Stimulated activated CD8-positive, alpha-beta memory T cell treated with anti-CD3 and anti-CD28 coated beads, Interleukin-15, amount 100 ng/mL, for 48 hours (primary cell): ENCODE results near the gene AK8.

ENCODE experiments used
- DNase-seq, 2 donors: peaks; one replicate each; pipeline ENCODE4 v3.0.0-alpha.2; 2020; ENCODE audit warnings: low read depth in 2 of 2

AK8 gene

DNA sequence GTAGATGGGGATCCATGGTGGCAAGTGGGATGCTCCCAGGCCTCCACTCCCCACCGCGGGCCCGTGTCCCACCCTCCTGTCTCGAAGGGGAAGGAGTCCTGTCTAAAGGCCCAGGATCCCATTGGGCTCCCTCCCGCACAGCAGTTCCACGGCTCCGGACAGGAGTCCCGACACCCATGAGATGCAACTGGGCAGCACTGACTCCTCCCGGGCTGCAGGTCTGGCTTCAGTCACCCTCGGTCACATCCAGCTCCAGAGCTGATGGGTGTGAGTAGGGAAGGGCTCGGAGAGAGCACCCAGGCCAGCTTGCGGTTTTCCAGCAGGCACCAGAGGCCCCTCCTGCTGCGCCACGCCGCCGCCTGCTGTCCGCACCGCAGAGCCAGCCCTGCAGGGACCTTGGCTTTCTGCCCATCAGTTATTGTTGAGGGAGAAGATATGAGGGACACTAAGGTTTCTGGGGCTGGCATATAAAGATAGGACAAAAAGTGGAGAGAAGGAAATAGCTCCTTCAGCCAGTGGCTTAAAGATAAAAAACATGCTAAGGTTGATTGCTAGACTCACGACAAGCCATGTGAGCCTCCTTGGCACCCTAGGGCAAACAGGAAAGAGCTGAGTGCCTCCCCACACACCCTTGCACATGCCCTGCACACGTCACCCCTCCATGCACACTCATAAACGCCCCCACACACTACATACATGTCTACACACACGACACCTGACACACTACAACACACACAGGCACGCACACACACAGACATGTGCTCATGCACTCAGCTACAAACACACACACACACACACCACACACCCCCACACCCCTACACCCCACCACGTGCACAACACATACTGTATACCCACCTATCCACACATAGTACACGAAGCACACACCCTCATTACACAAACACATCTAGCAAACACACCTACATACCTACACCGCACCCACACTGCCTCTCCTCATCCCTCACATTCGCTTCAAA is 79.0 kb downstream of the AK8 start:
- DNase-seq: no peak

DNA sequence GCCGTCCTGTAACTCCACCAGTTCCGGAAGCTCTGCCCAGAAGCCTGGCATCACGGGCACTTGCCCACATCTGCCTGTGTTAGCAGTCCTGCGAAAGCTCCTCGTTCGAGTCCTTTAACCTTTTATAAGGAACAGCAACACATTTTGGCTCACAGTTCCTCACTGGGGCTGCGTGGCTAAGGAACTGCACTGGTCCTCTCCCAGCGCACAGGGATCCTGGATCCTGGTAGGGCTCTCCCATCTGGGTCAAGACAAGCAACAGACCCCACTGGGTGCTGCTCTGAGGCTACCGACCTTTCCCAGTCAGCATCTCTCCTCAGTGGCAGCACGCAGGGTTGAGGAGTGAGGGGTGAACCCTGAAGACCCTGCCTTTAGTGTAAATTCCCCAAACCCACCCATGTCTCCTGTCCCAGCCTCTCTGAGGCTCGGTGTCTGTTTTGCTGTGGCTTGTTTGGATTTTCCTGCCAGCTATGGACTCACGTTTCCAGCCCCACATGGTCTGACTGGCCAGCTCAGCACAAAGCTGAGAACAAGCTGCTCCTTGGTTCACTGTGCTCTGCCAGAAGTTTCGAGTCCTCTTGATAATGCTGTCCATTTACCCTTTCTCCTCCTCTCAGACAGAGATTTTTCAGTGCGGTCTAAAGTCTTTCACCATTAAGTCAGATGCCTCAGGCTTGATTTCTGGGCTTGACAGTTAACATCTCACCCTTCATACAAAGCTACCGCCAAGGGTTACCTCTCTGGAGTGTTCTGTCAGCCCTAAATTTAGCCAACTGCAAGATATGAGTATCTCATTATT is 80.0 kb downstream of the AK8 start:
- DNase-seq: no peak

DNA sequence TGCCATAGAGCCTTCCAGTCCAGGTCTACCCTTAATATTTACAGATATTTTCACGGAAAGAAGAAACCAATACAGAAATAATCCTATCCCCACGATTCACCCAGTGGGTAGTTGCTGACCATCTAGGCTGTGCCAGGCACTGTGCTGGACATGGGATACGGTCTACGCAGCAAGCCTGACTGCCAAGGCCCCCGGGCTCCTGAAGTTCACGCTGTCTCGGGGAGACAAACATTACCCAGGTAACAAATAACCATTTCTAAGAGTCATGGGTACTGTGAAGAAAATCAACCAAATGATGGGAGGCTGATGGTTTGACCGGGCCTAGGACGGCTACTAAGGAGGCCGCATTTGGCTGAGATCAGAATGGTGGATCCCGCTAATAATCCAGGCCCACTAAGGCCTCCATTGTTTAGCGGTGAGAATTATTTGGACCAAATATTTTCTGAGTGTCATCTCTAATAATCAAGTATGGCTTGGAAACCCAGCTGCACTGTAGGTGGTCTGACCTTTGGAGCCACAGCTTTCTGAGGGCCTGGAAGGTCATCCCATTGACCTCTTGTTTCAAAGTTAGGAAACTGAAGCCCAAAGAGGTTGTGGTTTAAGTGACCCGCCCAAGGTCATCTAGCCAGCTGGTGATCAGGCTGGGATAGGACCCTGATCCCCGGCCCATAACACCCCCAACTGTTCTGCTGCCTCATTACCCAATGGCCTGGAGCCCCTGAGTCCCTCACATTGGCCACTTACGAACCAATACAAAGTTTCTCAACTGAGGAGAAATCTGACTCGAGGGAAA is 82.4 kb downstream of the AK8 start:
- DNase-seq: no peak

DNA sequence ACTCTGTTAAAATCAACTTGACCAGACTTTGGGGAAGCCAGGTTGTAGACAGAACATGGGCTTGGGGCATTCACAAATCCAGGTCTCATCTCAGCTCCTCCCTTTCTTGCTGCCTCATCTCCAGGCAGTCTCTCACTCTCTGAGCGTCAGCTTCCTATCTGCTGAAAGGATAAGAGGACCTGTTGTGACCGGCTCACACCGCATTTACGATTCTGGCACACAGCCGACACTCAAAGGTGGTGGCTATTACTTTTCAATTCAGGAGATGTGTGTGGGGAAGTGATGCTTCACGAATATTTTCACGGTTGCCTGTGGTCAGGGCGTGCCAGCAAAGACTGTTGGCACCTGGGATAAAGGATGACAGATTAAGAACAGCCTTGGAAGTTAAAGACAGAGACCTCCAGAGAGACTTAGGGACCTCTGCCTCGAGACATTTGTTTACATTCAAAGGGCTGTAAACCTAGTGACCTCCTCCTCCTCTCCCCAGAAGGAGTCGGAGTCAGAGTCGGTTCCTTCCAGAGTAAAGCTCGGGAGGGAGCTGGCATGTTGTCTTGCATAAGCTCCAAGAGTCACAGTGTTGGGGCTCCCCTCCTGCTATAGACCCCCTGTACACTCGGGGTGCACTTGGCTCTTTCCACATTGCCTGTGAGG is 83.2 kb downstream of the AK8 start:
- no peak for DNase-seq

DNA sequence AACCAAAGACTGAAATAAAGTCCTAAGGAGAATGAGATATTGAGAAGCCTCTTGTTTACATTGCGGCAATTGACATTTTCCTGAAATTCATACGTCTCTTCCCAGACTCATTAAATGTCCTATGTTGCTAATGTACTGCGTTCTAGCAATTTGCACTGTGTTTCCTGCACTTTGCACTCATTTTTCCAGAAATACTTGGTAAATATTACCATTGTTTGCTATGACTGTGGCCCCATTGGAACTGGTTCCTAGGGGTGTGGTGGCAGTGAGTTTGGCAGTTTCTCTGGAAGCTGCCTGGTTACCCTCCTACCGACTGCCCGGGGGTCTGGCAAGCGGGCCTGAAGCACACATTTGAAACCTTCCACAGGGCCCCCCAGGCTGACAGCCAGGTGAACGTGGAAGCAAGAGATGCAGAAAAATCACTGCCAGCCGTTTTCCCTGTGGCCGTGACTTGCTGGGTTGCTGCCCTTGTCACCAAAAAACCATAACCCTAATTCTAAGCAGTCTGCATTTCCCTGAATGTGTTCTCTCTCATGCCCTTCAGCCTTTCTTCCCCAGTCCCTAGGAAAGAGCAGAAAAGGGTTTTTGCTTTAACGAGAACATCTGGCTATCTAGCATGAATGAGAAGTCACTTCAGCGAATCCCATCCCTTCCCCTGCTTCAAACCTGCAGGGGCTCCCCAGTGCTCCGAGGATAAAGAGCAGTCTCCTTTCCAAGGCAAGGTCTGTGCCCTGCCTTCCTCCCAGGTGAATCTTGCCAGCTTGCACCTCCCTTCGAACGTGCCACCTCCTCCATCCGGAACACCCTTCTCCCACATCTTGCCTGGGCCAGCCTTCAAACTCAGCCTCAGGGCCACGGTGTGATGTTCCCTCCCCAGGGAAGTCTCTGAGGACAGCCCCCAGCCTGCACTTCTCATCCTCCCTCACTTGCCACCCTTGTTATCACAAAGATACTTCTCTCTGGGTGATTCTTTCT is 84.2 kb downstream of the AK8 start:
- no peak for DNase-seq

DNA sequence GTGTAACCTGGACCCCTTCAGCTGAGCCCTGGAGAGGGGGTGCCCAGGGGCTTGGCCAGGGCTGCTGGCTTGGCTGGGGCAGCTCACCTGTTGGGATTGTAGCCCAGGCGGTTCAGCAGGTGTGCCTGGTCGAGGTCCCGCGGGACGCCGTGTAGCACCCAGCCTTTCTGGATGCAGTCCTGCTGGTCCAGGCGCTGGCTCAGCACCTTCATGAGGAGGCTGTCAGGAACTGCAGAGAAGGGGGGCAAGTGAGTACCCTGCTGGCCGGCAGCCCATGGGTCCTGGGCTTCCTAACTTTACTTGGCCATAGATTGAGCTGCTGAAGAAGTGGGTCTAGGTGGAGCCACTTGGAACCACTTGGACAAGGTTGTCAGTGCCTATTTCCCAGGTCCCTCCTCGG is 85.5 kb downstream of the AK8 start:
- no peak for DNase-seq

DNA sequence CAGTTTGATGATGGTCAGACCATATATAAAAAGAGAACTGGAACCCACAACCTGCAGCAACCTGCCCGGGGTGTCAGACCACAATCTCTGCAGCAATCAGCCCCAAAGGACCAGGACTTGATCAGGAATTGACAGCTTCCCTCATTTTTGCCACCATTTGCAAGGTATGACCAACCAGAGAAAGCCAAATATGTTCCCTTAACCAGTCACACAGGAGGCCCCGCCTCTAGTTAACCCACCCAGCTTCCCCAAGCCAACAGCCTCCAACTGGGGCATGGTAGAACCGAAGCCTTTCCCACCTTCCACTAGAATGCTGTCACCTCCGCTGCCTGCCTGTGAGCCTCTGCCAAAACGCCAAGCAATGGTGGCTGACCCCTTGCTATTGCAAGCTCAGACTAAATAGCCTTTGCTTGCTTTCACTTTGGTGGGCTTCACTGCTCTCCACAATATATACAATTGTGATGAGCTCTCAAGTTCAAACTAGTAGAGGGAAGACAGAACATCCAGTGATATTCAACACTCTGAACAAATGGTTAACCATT is 86.3 kb downstream of the AK8 start:
- no peak for DNase-seq

DNA sequence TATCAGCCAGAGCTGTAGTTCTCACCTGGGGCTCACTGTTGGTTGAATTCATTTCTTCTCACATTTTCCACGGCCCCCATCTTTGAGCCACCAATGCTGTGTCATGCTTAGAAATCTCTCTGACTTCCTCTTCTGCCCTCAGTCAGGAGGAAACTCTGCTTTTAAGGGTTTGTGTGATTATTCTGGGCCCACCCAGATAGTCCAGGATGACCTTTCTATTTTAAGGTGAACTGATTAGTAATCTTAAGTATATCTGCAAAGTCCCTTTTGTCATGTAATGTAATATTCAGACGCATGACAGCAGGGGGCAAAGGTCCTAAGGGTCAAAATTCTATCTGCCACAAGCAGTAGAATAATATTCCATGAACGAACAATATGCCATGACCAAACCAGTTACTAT is 88.4 kb downstream of the AK8 start:
- no peak for DNase-seq

DNA sequence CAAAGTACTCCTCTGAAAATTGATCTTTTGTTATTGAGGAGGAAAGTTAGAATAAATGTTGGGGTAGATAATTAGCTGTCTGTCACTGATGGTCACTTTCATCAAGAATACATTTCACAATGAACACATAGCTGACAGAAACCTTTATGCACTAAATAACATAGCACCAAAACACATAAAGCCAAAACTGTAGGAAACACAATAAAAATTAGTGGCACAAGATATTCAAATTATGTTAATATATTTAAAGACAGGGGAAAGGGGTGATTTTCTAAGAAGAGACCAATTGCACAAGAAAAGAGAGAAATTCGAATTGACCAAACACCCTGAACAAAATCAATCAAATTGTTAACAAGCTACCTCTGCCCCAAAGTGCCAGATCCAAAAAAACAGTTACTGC is 89.7 kb downstream of the AK8 start:
- DNase-seq: no peak

DNA sequence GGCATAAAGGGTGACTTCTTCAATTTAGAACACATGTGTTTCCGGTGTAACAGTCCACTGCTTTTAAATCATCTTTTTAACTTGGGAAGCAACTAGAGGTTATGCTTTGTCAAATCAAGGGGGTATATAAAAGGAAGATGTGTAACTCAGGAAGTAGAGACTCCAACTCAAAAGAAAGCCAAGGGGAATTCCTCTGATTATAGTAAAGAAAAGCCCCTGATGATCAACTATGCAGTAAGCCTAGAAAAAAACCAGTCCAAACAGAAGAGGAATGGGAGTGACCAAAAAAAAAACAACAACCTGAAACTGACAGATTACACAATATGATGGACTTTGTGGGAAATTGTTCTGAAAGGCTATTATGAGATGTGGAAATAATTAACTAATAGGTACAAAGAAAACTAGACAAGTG is 90.3 kb downstream of the AK8 start:
- DNase-seq: no peak

DNA sequence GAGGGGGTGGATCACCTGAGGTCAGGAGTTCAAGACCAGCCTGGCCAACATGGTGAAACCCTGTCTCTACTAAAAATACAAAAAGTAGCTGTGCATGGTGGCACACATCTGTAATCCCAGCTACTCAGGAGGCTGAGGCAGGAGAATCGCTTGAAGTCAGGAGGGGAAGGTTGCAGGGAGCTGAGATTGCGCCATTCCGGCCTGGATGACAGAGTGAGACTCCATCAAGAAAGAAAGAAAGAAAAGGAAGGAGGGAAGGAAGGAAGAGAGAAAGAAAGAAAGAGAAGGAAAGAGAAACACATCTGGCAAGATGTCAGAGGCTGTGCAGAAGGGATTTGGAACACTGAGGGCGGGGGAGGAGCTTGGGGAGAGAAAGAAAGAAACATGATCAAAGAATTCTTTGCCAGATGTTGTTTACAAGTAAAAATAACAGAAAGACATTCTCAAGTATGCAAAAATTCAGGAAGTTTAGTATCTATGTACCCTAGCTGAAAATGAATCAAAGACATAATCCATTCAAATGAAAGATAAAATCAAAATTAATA is 93.7 kb downstream of the AK8 start:
- no peak for DNase-seq

DNA sequence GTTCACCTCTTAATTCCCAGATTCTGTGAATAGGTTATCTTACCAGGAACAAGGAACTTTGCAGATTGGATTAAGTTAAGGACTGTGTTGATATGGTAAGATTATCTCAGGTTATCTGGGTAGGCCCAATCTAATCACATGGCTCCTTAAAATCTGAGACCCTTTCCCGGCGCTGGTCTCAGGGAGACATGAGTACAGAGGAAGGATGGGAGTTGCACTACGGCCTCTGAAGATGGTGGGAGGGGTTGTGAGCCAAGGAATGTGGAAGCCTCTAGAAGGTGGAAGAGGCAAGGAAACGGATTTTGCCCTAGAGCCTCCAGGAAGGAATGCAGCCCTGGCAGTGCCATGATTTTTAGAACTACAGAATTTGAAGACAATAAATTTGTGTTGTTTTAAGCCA is 95.1 kb downstream of the AK8 start:
- DNase-seq: no peak

DNA sequence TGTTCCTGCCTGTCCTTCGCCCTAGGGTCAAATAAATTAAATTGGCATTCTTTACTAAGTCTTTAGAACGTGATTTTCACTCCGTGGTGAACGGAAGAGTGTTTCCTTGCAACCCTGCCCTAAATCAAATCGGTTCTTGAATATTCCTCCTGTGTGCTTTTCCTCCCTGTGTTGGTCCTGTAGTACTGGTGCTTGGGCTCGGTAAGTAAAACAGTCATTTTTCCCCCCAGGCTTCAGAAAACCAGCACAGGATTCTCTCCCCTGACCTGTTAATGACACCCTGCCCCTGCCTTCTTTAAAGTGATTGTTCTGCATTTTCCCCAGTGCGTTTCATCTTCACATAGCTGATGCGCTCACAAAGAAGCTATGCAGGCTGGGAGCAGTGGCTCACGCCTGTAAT is 96.0 kb downstream of the AK8 start:
- no peak for DNase-seq

DNA sequence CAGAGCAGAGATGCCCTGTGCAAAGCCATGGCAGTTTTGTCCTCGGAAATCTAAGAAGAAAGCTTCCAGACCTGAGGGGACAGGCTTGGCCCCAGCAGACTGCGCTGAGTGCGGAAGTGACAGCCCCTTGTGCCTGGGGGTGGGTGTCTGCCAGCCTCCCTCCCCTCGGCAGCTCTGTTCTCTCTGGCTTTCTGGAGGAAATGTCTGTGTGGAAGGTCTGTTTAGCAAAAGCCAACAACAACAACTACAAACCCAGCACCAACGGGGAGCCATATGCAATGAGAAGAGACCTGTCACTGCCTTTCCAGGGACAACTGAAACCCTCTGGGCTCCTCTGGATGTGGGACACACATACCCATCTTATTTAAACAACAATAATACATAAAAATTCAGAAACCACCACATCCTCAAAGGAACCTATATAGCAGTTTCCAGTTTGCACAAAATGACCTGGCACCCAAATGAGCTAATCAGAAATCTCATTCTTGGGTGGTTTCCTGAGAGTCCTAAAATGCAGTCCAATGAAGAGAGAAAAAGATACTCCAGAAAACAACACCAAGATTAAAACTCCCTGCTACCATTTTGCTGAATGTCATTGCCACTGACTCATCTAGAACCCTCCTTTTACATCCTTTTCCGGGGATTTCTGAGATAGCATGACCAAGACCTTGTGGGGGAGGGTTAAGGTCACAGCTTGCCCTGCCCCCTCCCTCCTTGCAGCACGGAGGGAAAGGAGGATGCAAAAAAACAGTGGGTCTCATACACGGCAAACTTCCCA is 97.7 kb downstream of the AK8 start:
- no peak for DNase-seq

DNA sequence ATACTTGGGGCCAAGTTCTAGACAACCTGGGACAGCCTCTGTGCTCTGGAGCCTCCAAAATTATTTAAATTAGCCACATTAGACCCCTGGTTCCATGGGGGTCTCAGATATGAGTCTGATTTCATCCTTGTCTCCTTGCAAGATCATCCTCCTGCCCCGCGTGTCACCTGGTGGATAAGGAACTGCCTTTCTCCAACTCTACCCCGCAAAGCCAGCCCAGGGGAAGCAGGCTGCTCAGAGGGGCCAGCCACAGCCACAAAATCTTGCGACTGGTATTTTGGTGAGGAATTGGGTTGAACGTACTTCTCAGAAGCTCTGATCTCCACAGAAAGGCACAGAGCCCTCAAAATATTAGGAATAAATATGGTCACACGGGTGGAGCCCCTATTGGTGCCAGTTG is 101.2 kb downstream of the AK8 start:
- no peak for DNase-seq

DNA sequence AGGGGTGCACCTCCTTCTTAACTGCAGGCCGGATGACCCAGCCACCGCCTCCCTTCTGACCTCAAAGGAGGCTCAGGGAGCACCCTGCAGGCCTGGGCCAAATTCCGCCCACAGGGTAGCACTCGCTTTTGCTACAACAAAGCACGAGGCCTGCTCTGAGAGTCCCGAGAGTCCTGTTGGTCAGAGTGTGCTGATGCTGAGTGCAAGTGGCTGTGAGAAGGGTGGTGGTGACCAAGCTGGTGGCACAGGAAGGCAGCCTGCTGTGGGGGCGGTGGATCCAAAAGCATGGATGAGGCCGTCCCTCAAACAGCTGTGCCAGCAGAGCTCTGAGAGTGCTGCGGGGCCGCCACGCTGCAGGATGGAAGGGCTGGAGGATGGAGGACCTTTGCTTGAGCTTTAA is 101.8 kb downstream of the AK8 start:
- no peak for DNase-seq

DNA sequence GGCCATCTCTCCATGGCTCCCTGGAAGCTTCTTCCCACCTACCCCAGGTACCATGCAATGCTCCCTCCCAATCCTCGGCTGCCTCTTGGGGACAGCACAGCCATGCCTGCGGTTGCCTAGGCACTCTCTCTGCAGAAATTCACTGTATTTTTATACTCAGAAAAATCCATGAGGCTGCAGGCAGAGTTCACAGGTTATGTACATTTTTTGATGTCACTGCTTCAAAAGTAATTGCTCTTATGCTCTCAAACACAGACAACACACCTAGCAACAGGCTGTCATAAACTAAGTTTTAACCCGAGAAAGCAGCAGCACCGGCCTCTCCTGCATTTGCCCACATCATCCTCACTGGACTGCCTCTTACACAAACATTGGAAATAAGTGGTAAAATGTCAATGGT is 102.4 kb downstream of the AK8 start:
- no peak for DNase-seq

DNA sequence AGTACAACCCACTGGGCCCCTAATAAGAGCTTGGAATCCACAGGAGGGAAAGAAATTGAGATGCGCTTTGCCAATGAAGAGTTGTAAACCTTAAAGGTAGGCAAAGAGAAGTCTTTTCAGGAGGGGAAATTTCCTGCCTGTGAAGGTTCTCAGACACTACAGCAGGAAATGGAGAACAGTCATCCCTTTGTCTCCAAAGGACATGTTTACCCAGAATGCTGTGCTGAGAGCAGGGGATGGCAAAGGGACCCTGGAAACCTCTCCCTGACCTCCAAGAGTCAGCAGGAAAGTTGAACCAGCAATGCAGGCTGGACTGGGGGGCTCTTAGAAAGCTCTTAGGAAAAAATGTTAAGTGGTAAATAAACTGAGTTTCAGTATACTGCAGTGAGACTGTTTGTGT is 103.2 kb downstream of the AK8 start:
- no peak for DNase-seq

DNA sequence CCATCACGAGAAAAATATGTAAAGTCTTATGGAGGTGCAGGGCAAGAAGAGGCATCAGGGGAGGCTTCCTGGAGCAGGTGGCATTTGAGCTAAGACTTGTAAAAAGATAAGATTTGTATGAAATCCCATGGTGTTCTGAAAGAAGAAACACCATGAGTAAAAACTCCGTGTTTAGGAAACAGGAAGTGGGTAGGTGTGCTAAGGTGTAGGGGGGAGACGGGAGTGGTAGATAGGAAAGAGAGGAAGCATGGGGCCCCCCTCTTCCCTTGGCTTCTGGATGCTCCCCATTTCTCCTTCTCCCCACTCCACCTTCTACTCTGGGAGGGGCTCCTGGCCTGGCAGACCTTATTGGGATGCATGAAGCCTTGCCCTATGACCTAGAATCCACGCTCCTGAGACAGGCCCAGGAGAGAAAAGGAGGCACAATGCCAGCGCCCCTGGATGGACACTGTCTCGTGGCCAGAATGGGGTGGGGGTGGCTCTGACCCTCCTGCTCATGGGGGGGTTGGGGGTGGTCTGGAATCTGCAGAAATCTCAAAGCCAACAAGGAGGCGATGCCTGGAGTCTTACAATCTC is 104.2 kb downstream of the AK8 start:
- no peak for DNase-seq
